Measurements from ENCODE around the gene TIMM17B.

TIMM17B gene

DNA sequence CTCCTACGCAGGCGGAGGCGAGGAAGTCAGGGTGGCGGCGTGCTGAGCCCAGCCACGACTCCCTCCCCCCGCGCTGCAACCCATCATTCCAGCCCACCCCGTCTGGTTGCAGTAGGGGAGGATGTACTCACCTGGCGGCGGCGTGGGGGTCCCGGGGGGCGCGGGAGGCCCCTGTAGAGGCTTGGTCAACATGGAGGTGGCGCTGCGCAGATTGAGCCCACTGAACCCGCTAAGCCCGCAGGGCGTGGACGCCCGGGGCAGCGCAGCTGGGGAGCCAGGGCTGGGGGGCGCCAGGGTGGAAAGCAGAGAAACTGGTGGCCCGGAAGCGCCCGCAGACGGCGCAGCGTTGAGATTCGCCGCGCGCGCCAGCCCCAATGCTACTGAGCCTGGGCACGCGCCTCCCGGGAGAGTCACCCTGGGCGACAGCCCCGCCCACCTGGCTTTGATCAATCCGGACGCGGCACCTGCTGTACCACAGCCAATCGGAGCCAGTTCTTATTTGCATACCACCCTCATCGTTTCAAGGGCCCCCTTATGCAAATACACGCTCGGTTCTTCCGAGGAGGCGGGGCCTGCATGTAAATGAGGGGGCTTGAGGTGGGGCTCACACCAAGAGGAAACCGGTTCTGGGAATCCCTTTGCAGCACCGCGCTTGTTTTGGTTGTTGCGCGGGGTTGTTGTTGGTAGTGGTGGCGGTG is 21.2 kb upstream of the TIMM17B start, which contains the start of gene PIM2:
Gene PIM2, minus strand, starts transcription at position 382 of the 698 bp plus-strand sequence. Its CDS starts 190 bp downstream, at position 192.
- peak; percentile 80 for DNase-seq (ENCODE audit: low read depth)

DNA sequence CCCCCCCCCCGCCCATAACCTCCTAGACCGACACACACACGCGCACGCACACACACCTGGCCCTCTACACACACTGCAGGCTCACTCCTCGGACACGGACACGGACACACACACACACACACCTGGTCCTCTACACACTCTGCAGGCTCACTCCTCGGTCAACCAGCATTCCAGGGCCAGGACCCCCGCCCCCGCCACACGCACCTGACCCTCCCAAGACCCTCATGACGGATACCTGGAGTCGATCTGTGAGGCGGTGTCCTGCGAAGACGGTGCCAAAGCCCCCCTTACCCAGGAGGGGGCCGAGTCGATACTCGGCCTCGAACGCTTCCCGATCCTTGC is 20.7 kb upstream of the TIMM17B start:
- no peak for DNase-seq (ENCODE audit: low read depth)

DNA sequence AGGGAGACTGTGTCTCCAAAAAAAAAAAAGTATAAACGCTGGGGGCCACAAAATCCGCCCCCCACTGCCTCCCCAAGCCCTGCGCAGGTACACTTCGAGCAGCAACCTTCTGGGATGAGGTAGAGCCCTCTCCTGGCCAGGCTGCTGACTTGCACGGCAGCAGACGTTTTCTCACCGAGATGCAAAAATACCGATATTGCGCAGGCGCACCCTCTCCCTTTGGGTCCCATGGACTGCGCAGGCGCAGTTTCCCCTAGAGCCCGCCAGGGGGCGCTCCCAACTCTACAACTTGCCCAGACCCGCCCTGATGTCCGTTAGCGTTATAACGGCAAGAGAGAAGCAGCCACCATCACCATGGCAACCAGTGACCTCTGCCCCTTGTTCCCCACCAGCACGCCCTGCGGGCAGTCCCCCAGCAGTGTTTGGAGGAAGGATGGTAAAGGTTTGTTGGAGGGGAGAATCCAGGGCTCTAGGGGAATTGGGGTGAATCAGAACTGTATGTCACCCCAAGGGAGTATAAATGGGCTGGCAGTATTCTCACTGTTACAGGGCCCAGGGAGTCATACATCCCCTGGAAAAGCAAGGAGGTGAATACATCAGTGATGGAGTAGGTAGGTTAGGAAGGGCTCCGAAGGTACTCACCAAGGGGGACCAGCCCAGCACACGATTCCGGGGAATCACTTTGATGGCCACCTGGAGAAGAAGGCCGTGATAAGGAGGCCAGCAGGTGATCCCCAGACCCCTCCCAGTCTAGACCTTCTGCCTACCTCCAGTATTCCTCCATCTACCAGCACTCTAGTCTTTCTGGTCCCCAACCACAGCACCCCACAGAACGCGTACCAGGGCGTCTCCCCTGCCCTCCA is 19.8 kb upstream of the TIMM17B start:
- DNase-seq (ENCODE audit: low read depth): peak; percentile 79

DNA sequence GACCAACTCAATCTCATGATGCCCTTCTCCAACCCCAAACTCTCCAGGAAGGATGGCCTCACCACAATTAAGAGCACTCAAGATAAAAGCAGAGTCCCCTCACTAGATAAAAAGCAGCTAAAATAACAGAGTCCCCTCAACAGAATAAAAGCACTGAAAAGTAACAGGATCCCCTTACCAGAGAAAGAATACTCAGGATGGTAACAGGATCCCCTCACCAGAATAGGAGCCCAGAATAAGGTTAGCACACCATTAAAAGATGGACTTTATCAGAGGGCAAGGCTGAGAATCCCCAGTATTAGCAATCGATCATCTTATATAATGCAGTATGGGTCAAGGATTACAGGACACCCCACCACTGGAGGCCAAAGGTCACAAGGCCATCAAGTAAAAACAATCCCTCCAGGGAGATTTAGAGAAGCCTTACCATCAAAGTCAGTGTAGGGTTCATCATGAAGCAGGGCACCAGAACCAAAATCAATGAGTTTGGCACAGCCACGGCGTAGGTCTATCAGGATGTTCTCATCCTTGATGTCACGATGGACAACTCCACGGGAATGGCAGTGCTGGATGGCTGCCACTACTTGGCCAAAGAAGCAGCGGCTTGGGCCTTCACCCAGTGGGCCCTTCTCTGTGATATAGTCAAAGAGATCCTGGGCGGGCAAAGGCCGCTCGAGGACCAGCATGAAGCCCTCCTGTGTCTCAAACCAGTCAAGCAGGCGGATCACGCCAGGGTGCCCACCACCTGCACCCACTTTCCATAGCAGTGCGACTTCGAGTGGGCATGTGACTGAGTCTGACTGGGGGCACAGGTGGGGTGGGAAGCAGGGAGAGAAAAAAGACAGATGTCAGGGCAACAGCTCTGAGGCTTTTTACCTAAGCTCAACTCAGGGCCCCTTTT is 17.3 kb upstream of the TIMM17B start:
- no peak for DNase-seq (ENCODE audit: low read depth)

DNA sequence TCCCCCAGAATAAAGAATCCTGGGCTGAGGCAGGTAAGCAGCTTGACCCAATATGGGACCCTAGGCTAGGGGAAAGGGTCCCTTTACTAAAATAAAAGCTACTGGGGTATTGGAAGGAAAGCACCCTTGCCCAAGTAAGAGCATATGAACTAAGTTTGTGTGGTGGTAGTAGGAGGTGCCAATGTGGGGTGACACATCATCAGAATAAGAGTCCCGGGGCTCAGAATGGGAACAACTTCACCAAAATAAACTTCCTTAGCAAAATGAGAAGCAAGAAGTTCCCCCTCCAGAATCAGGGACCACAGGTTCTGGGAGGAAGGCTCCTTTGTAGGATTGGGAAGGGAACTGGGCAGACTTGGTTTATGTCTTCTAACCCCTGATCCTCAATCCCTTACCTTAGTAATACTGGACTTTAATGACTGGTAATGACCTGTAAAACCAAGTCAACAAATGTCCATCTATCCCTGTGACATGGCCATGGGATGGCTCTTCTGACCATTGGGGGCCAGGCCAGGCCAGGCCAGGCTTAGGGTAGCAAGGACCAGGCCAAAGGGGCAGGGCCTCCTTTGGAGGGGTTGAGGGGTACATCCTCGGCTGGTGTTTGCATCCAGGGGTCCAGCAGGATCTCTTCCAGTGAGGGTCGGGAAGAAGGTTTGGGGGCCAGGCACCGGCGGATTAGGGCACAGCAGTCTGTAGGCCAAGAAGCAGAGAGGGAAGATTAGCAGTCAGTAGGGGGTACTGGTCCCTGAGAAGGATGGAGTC is 16.2 kb upstream of the TIMM17B start:
- DNase-seq (ENCODE audit: low read depth): no peak

DNA sequence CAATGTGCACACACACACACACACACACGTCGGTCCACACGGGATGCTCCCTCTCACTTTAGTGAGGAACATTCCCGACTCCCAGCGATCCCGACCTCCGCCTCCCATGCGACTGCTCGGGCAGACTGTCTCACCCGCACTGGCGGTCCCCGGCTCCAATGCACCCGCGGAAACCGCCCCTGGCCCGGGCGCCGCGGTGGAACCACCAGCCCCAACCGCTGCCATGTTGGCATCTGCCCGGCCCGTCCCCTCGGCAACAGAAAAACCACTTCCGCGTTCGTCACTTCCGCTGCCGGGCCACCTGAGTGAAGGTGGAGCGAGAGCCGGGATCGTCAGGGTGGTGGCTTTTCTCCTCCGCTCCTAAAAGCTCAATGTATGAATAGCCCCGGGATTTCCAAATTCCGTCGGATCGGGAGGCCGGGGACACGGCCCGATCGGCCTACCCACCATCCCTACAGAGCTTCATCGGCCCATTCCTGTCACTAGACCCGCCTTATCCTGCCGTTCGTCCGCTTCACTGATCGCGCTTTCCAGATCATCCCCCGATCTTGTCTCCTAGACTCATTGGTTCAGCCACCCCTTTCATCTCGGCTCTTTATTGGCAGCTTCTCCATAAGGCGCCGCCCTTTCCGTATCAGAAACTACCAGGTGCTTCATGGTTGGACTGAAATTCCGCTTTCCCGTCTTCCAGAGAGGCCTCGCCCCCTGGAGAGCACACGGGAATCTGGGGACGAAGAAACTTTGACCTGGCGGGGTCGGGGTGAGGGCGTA is 14.0 kb upstream of the TIMM17B start, which contains the start of gene SLC35A2:
Gene SLC35A2, minus strand, starts transcription at position 235 of the 771 bp plus-strand sequence. Its CDS starts 10 bp downstream, at position 225.
- DNase-seq (ENCODE audit: low read depth): peak; percentile 76

DNA sequence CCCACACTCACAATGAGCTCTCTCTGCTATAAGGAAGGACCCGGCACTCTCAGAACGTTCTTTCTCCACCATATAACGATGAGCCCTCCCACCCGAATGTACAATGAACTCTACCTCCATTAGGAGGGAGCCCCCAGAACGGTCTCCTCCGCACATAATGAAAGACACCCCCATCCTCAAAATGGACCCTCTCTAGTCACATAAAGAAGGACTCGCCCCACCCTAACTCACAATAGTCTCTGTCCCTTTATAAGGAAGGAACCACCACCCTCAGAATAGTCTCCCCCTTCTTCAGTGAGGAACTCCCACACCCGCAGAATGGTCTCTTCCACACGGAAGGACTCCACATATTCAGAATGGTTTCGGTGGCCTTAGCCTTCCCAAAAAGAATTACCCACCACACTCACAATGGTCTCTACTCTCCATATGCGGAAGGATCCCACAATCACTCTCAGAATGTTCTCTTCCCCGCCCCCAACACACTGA is 13.4 kb upstream of the TIMM17B start:
- no peak for DNase-seq (ENCODE audit: low read depth)

DNA sequence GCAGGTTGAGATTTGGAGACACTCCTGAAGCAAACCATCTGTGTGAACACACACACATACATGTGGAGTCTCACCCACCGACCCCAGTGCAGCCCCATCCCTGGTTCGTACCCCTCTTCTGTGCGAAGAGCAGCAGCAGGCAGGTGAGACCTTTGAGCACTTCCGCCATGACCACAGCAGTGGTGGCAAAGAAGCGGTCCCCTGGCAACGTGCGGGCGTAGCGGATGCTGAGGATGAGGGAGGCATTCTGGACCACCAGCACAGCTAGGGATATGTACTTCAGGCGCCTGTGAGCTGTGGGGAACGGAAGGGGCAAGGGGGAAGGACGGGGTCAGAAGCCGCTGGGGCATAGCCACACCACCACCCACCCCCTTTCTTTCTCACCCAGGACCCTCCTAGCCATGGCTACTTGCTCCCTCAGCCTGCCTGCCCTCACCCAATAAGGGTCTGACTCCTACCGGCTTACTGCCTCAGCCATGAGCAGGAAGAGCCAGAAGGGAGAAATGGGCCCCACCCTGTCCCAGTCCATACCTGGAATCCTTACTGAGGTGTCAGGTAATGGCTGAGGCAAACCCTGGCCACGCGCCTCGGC is 12.2 kb upstream of the TIMM17B start:
- DNase-seq (ENCODE audit: low read depth): no peak

DNA sequence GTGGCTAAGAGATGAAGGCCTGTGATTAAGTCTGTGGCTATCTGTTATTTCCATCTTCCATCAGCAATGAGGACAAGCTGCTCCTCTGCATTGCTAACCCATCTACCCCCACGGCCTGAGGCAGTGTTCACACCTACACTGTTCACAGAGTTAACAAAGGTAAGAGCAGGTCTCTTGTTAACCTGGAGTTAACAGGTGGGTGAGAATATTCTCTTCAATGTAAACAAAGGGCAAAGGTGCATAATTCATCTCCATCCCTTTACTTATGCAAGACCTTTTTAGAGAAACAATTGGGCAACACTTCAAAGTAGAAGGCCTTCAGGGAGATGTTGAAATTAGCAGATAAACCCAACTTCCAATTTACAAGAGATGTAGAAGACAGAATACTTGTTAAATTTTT is 11.0 kb upstream of the TIMM17B start:
- DNase-seq (ENCODE audit: low read depth): no peak

DNA sequence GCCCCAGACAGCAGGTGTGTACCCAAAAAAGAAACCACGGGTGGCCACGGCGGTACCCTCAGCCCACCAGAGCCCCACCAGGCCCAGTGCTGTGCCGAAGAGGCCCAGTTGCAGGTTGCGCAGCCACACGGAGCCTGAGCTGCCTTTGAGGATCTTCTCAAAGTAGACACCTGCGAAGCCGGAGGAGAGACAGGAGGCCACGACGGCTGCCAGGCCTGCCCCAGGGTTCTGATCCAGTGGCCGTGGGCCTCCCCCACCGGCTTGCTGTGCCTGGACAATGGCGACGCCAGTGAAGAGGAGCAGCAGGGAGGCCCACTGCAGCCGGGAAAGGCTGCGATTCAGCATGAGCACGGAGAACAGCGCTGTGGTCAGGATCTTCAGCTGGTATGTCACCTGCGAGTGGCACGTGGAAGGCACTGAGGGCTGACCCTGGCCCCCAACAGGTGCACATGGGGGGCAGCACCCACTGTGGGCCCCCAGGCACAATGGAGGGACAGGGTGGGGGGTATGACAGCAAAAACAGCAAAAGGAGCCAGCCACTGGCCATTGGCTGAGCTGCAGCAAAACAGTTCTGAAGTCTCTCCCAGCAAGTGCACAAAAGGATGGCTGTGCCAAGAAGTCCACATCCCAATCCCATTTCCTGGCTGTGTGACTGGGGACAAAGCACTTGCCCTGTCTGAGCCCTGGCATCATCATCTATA is 7.7 kb upstream of the TIMM17B start:
- no peak for DNase-seq (ENCODE audit: low read depth)

DNA sequence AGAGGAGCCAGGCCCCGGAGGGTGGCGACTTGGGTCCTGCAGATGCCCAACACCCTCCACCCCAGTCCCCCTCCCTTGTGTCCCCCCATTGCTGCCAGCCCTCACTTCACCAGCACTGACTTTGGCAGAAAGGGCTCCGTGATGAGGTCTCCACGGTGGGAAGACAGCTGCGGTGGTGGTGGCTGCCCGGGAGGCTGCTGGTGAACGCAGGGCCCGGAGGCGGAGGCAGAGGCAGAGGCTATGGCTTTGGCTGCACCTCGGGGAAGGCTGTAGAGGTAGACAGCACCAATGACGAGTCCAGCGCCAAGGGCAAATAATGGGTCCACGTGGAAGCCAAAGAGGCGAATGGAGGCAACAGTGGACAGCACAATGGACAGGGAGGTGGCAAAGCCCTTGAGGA is 7.1 kb upstream of the TIMM17B start:
- no peak for DNase-seq (ENCODE audit: low read depth)

DNA sequence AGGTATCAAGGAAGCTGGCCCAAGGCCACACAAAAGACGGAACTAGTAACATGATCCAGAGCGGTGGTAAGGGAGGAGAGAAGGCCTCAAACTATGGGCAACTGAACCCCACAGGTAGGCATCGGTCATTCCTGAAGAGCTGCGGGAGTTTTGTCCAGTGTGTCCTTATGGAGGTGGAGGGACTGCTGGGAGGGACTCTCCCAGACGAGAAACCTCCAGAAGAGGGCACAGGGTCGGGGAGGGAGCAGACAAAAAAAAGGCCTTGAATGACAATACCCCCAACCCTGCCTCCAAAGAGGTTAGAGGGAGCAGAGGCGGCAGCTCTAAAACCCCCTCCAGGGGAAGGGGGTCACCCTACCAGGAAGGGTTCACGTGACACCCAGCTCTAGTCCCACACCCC is 6.6 kb upstream of the TIMM17B start:
- DNase-seq (ENCODE audit: low read depth): no peak

DNA sequence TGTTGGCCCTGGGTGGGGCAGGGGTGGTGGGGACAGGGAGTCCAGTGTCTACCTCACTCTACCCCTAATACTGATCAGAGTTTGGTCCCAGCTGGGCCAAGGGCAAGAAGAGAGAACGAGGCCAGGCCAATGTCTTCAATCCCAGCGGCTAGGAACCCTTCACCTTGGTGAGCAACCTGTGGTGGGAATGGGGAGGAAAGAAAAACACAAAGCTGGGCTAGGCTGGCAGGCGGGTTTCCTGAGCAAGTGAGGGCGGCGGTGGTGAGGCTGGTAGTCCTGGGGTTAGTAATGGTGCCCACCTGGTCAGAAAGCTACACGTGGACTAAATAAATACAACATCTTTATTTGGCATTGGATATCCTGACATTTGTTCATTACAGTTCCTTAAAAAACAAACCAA is 5.7 kb upstream of the TIMM17B start:
- no peak for DNase-seq (ENCODE audit: low read depth)

DNA sequence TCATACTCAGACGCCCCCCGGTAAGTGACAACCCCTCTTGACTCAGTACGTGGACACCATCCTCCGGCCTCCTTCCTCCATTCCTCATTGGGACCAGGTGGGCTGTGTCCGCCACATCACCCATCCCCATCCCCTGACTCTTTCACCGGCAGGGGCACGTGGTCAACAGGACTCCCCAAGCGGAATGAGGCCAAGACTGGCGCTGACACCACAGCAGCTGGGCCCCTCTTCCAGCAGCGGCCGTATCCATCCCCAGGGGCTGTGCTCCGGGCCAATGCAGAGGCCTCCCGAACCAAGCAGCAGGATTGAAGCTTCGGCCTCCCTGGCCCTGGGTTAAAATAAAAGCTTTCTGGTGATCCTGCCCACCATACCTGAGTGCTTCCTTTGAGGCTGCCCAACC is 5.2 kb upstream of the TIMM17B start:
- no peak for DNase-seq (ENCODE audit: low read depth)

DNA sequence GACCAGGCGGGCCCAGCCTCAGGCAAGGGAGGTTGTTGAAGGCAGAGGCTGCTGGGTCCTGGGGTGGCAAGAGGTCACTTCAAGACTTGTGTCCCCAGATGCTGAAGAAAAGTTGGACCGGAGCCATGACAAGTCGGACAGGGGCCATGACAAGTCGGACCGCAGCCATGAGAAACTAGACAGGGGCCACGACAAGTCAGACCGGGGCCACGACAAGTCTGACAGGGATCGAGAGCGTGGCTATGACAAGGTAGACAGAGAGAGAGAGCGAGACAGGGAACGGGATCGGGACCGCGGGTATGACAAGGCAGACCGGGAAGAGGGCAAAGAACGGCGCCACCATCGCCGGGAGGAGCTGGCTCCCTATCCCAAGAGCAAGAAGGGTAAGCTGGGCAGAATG is 4.6 kb upstream of the TIMM17B start:
- DNase-seq (ENCODE audit: low read depth): no peak

DNA sequence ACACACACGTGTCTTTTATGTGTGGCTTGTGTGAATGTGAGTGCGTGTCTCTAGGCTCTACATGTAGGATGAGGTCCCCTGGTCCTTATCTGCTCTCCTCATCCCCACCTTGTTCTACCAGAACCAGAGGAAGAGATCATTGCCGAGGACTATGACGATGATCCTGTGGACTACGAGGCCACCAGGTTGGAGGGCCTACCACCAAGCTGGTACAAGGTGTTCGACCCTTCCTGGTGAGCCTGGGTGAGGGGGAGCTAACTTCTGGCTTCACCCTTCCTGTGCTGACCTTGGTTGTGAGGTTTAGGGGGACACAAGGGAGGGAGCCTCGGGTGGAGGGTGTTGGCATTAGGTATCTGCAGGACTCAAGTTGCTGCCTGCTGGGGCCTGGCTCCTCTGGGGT is 3.5 kb upstream of the TIMM17B start:
- no peak for DNase-seq (ENCODE audit: low read depth)

DNA sequence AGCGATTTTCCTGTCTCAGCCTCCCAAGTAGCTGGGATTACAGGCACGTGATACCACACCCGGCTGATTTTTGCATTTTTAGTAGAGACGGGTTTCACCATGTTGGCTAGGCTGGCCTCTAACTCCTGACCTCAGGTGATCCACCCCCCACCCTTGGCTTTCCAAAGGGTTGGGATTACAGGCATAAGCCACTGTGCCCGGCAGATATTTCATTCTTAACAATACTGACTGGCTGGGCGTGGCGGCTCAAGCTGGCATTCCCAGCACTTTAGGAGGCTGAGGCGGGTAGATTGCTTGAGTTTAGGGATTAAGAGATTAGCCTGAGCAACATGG is 1.5 kb upstream of the TIMM17B start:
- DNase-seq (ENCODE audit: low read depth): no peak

DNA sequence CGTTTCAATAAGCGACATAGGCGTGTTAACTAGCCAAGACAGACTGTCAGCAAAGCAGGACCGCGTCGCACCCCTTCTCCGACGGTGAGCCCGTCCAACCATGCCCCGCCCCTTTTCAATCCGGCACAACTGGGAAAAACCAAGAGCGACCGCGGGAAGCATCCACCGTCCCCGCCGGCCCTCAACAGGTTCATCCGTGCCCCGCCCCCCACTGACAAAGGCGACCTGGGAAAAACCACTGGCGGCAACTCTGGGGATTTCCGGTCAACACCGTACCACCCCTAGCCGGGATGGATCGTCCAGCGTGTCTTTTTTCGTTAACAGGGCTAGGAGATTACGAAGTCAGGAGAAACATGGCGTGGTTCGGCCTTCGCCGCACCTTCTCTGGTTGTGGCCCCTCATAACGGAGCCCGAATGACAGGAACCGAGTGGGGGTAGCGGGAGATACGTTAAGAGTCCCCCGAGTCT is 377 bp downstream of the TIMM17B start:
- no peak for DNase-seq (ENCODE audit: low read depth)

DNA sequence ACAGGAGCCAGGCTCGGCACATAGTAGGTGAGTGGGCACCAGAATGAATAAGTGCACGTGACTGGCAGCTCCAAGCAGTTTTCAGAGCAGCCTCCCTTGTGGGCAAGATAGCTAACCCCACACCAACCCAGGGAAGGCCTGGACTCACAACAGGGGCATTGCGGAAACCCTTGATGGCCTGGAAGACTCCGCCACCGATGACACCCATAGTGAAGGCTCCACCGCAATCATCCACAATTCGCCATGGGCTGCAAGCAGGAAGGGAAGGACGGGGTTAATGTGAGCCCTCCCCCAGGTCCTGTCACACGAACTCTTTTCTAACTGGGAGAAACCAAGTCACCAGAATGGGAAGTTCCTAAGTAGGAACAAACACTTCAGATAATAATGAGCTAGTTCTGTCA is 957 bp downstream of the TIMM17B start:
- no peak for DNase-seq (ENCODE audit: low read depth)

DNA sequence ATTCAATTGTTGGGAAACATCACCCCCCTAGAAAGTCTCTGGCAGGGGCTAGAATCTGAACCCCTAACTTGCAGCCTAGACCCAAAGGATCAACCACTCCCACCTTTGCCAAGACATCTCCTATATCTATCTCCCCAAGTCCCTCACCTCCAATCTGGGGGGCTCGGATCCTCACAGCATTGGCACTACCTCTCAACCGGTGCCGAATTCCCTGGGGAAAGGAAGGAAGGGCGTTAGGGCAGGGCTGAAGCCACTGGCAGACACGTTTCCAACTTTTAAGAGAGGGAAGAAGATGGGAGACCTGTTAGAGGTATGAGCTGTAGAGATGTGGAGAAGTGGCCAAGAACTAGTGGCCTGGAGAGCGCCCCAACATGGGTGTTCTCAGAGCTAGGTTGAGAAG is 2.7 kb downstream of the TIMM17B start:
- DNase-seq (ENCODE audit: low read depth): no peak

Measured in stimulated activated CD8-positive, alpha-beta memory T cell treated with anti-CD3 and anti-CD28 coated beads, Interleukin-4, amount 100 ng/mL, for 24 hours (primary cell).